ENCODE data around the gene BARHL2.

- TF ChIP-seq, protein P1, sequence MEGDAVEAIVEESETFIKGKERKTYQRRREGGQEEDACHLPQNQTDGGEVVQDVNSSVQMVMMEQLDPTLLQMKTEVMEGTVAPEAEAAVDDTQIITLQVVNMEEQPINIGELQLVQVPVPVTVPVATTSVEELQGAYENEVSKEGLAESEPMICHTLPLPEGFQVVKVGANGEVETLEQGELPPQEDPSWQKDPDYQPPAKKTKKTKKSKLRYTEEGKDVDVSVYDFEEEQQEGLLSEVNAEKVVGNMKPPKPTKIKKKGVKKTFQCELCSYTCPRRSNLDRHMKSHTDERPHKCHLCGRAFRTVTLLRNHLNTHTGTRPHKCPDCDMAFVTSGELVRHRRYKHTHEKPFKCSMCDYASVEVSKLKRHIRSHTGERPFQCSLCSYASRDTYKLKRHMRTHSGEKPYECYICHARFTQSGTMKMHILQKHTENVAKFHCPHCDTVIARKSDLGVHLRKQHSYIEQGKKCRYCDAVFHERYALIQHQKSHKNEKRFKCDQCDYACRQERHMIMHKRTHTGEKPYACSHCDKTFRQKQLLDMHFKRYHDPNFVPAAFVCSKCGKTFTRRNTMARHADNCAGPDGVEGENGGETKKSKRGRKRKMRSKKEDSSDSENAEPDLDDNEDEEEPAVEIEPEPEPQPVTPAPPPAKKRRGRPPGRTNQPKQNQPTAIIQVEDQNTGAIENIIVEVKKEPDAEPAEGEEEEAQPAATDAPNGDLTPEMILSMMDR (IDR thresholded peaks at IDR 0.05), result no peak
- TF ChIP-seq POLR2A (IDR thresholded peaks at IDR 0.05), result no peak
Observed at GRCh38 chr1:90761781-90762589, 44.9 kb upstream of the BARHL2 start.
